SIG-M5 treated with dmso at 0.1 percent for 504 hours (cell line): ENCODE results near the gene TMED5.
"Not testable (repeated sequence)": the region's sequence is repeated elsewhere in the genome, so short reads cannot be mapped to it uniquely, and the experiment has no call there.

Experiments used
- DNase-seq: peaks from one replicate; lab custom pipeline; 2025; ENCODE audit not compliant: unreplicated experiment; lab: John Stamatoyannopoulos, UW

The TMED5 gene

GRCh38 chr1:93179886-93180722, at the start of gene TMED5:
Gene TMED5, minus strand, starts transcription at chr1:93180413. Its CDS starts 171 bp downstream, at chr1:93180242.
- peak; percentile 96 for DNase-seq

GRCh38 chr1:93223023-93223675, 42.9 kb upstream of the TMED5 start:
- DNase-seq, result no peak

GRCh38 chr1:93221913-93222312, 41.7 kb upstream of the TMED5 start:
- no peak for DNase-seq

GRCh38 chr1:93220716-93221115, 40.5 kb upstream of the TMED5 start:
- DNase-seq, result not testable (repeated sequence)

- DNase-seq, result no peak
These were observed 39.2 kb upstream of the TMED5 start for GRCh38 chr1:93219443-93219842.

- no peak for DNase-seq
These were observed 35.1 kb upstream of the TMED5 start for GRCh38 chr1:93215322-93215721.

- no peak for DNase-seq
These were observed 27.0 kb upstream of the TMED5 start for GRCh38 chr1:93207211-93207610.

- no peak for DNase-seq
These were observed 26.3 kb upstream of the TMED5 start for GRCh38 chr1:93206567-93206954.

- DNase-seq, result no peak
These were observed 25.8 kb upstream of the TMED5 start for GRCh38 chr1:93205892-93206566.

GRCh38 chr1:93200714-93201113, 20.5 kb upstream of the TMED5 start:
- DNase-seq, result no peak

GRCh38 chr1:93200086-93200620, 19.9 kb upstream of the TMED5 start:
- DNase-seq, result no peak

- no peak for DNase-seq
These were observed 18.9 kb upstream of the TMED5 start for GRCh38 chr1:93199150-93199549.

GRCh38 chr1:93196591-93196990, 16.4 kb upstream of the TMED5 start:
- DNase-seq, result no peak

GRCh38 chr1:93194231-93194990, 14.2 kb upstream of the TMED5 start:
- DNase-seq, result no peak

GRCh38 chr1:93190432-93190831, 10.2 kb upstream of the TMED5 start:
- no peak for DNase-seq

GRCh38 chr1:93186667-93187066, 6.5 kb upstream of the TMED5 start:
- DNase-seq, result peak; percentile 52

- peak; percentile 58 for DNase-seq
These were observed 755 bp upstream of the TMED5 start, which contains the start of gene CCDC18 for GRCh38 chr1:93180723-93181613. Gene CCDC18, plus strand, starts transcription at chr1:93180724. Its CDS starts 2,638 bp downstream, at chr1:93183362.

- DNase-seq, result no peak
These were observed 1.8 kb downstream of the TMED5 start for GRCh38 chr1:93178418-93178817.

- no peak for DNase-seq
These were observed 2.2 kb downstream of the TMED5 start for GRCh38 chr1:93177991-93178390.

- DNase-seq, result not testable (repeated sequence)
These were observed 5.6 kb downstream of the TMED5 start for GRCh38 chr1:93174638-93175037.
